LNCAP (cell line): ENCODE results near the gene NFIA.

Experiments used
- TF ChIP-seq, protein P1 (sequence below): fragments of 450-650 bp; IDR thresholded peaks from 2 replicates; pipeline ENCODE4 v1.5.1; 2017; ENCODE audit warnings: mild to moderate bottlenecking

The NFIA gene

DNA sequence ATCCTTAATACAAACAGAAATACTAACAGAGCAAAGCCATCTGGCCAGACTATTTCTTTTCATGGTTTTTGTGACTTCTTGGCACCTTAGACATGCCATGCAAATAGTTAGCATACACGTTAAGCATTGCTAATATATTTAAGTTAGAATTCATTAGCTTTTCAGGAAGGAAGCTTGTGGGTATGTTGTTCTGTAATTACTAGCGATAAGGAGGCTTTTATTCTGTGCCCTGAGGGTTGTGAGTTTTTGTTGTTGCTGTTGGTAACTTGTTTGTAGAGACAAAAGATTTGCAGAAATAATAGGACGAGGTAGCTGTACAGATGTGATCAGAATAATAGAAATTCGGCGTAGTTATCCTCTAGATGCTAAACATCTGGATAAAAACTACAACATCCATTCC, 337.3 kb downstream of the NFIA start:
- TF ChIP-seq, protein P1, sequence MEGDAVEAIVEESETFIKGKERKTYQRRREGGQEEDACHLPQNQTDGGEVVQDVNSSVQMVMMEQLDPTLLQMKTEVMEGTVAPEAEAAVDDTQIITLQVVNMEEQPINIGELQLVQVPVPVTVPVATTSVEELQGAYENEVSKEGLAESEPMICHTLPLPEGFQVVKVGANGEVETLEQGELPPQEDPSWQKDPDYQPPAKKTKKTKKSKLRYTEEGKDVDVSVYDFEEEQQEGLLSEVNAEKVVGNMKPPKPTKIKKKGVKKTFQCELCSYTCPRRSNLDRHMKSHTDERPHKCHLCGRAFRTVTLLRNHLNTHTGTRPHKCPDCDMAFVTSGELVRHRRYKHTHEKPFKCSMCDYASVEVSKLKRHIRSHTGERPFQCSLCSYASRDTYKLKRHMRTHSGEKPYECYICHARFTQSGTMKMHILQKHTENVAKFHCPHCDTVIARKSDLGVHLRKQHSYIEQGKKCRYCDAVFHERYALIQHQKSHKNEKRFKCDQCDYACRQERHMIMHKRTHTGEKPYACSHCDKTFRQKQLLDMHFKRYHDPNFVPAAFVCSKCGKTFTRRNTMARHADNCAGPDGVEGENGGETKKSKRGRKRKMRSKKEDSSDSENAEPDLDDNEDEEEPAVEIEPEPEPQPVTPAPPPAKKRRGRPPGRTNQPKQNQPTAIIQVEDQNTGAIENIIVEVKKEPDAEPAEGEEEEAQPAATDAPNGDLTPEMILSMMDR, result no peak

DNA sequence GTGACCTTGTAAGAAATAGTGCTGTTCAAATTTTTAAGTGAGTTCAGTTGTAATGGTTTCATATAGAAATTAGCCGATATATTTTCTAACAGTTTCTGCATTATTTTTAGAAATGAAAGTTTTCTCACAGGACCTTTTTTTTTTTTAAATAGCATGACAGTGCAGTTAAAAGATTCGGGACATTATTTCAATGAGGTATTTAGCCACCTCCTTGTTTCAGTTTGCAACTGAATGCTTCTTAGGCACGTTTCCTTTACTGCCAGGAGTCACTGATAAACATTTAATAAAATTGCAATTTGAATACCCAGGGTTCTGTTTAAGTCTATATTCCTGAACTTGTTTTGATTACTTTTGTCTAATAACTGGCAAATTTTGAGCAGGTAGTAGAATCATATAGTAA, 337.9 kb downstream of the NFIA start:
- TF ChIP-seq, protein P1, result no peak

DNA sequence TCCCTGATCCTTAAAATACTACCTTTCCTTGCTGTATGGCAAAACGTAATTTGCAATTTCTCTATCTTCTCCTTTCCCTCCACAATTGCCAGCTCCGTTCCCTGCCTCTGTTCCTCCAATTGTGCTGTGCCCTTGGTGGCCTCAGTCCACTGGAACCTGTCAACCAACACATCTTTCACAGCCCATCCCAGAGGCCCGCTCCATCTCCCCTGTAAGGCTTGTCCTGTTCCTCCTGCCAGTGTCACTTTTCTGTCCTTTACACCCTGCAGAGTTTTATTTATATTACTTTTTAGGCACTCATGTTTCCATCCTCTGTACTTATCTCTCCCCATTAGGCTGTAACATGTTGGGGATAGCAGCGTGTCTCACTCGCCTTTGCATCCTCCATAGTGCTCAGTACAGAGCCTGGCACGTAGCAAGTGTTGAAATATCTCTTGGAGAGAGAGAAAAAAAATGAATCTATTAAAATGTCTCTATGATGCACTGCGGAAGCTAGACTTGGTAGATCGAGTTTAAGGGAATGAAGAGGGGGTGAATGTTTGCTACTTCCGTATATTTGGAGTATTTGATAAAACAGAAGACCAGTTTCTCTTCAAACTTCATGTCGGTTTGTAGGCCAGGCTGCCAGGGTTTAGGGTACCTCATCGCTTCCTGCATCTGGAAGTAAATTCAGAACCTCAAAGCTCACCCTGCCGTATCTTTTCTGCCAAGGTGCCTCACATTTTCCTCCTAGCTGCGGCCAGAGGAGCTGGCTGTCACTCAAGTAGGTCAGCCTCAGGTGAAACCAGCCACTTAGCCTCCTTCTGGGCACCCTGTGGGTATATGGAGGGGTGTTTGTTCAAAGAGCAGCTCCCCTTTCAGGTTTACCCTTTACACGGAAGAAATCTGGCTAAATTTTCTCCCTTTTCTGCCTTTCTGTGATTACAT, 338.8 kb downstream of the NFIA start:
- TF ChIP-seq, protein P1, result no peak

GRCh38 chr1:61423643-61424042, 341.3 kb downstream of the NFIA start:
- TF ChIP-seq, protein P1, result no peak

DNA sequence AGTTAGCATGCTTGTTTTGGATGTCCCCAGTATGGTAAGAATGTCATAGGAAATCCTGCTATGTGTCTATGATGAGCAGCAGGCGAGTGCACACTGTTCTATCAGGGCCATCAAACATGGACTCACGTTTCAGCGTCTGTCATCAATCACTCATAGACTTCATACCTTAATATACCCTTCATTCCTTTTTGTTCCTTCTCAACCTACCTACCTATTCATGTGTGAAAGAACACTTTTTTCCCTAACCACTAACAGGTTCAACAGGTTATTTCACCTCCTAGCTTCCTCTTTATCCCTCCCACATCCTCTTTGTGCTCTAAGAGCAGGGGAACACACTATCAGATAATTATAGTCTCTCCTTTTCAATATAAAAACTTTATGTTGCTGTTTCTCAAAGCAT, 342.0 kb downstream of the NFIA start:
- TF ChIP-seq, protein P1, result no peak

- TF ChIP-seq, protein P1, result no peak
Measured at GRCh38 chr1:61425040-61425439, 342.7 kb downstream of the NFIA start.

- TF ChIP-seq, protein P1, result no peak
Measured at GRCh38 chr1:61426254-61426653, 343.9 kb downstream of the NFIA start.
